ENCODE results near the gene MDH2. TPM values are rescaled to one million over a fixed set of nuclear protein-coding genes. Genes with fewer than 3 reads are reported as not detected.
"Not testable (repeated sequence)": the region's sequence is repeated elsewhere in the genome, so short reads cannot be mapped to it uniquely, and the experiment has no call there.

Gene MDH2
- total and polyA plus RNA-seq, 4 donors = 33.6 to 275 (median 163) TPM

DNA sequence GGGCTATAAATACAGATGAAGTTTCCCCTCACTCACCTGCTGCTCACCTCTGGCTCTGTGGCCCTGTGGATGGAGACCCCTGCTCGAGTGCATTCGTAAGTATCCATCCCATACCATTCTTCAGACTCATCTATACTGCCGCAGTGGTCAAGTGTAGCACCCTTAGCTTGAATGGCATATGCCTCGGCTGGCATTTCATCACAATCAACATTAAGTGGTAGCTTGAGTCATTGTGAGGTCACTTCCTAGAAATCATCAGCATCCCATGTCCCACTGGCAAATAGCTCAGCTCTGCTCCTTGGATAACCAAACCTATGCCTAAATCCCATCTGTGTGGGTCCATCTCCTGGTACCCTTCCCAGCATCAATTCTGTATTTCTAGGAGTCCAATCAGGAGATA lies 38.2 kb downstream of the MDH2 start:
- TF ChIP-seq, protein P1, sequence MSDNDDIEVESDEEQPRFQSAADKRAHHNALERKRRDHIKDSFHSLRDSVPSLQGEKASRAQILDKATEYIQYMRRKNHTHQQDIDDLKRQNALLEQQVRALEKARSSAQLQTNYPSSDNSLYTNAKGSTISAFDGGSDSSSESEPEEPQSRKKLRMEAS (IDR thresholded peaks at IDR 0.05) = no peak
- TF ChIP-seq RAD21 (IDR thresholded peaks at IDR 0.05) (no peak), GABPA (IDR thresholded peaks at IDR 0.05 in 1 of 2, conservative IDR thresholded peaks at IDR 0.05 in 1 of 2) (no peak), YY1 (IDR thresholded peaks at IDR 0.05) (no peak), JUND (IDR thresholded peaks at IDR 0.05) (no peak), SP1 (IDR thresholded peaks at IDR 0.05) (no peak), RXRA (IDR thresholded peaks at IDR 0.05) (no peak)
- Histone ChIP-seq H3K4me3 (ENCODE audit: low read depth in 1 of 3, low read length in 3 of 3) (no peak overlapping the region), H3K27ac (ENCODE audit: low read depth in 1 of 2, low read length in 2 of 2) (no peak overlapping the region), H3K4me1 (ENCODE audit: control insufficient read depth in 4 of 4, insufficient read depth in 4 of 4, low read length in 3 of 4) (peaks cover 0 to 2% (median under 1%) of the 10 kb centered on the region in 4 donors), H3K36me3 (ENCODE audit: control insufficient read depth in 4 of 4, insufficient read depth in 3 of 4, low read depth in 1 of 4, low read length in 3 of 4) (peaks cover 0 to 16% (median 10%) of the 10 kb centered on the region in 4 donors), H3K9me3 (ENCODE audit: control insufficient read depth in 4 of 4, low read length in 3 of 4) (no peaks in the 10 kb centered on the region), H3K9ac (ENCODE audit: low read depth in 1 of 2, low read length in 2 of 2) (no peak overlapping the region), H3K27me3 (ENCODE audit: control insufficient read depth in 4 of 4, insufficient read depth in 4 of 4, low read length in 3 of 4) (no peaks in the 10 kb centered on the region)
- no peak for DNase-seq (ENCODE audit: low spot score)
- 96% methylated on average over 4 of the region's 4 CpGs for WGBS

DNA sequence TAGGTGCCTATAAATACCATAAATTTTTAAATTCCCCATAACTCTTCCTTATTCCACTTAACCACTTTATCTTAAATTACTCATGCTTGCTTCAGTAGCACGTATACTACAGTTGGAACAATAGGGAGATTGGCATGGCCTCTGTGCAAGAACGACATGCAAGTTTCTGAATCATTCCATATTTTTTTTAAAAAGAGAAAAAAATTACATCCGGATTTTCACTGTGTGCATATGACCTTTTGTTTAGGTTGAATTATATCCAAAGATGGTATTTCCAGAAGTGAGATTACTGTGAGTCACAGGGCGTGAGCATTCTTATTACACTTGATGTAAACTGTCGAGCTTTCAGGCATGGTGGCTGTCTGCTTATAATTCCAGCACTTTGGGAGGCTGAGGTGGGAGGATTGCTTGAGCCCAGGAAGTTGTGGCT lies 39.5 kb downstream of the MDH2 start:
- 65% methylated on average over 5 of the region's 5 CpGs for WGBS
- not testable (repeated sequence) for H3K27ac ChIP-seq (ENCODE audit: low read depth in 1 of 2, low read length in 2 of 2); H3K4me1 ChIP-seq (ENCODE audit: control insufficient read depth in 4 of 4, insufficient read depth in 4 of 4, low read length in 3 of 4); DNase-seq (ENCODE audit: low spot score); H3K9me3 ChIP-seq (ENCODE audit: control insufficient read depth in 4 of 4, low read length in 3 of 4); H3K9ac ChIP-seq (ENCODE audit: low read depth in 1 of 2, low read length in 2 of 2); H3K27me3 ChIP-seq (ENCODE audit: control insufficient read depth in 4 of 4, insufficient read depth in 4 of 4, low read length in 3 of 4); H3K4me3 ChIP-seq (ENCODE audit: low read depth in 1 of 3, low read length in 3 of 3)
- peaks cover 0 to 26% (median 14%) of the 10 kb centered on the region in 4 donors for H3K36me3 ChIP-seq (ENCODE audit: control insufficient read depth in 4 of 4, insufficient read depth in 3 of 4, low read depth in 1 of 4, low read length in 3 of 4)

DNA sequence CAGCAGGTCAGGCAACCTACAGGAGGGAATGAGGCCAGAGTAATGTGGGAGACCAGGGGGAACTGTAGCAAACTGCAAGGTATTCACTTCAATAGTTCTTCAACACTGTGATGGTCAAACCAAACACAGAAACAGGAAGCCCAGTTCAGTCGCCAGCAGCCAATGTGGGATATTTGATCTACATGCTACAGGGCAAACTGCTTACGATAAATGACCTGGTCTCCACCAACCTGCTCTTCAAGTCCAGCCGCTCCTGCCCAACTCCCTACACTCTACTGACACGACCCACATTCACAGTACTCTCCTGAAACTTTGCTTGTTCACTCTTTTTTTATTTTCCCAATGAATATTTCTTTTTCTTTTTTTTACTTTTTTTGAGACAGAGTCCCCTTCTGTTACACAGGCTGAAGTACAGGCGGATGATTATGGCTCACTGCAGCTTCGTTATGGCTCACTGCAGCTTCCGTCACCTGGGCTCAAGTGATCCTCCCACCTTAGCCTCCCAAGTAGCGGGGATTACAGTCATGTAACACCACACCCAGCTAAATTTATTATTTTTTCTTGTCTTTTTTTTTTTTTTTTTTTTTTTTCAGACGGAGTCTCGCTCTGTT lies 42.1 kb downstream of the MDH2 start:
- peaks cover 0 to 1% (median 0%) of the 10 kb centered on the region in 4 donors for H3K4me1 ChIP-seq (ENCODE audit: control insufficient read depth in 4 of 4, insufficient read depth in 4 of 4, low read length in 3 of 4)
- 90% methylated on average over 10 of the region's 10 CpGs for WGBS
- no peak overlapping the region for H3K9ac ChIP-seq (ENCODE audit: low read depth in 1 of 2, low read length in 2 of 2)
- no peaks in the 10 kb centered on the region for H3K9me3 ChIP-seq (ENCODE audit: control insufficient read depth in 4 of 4, low read length in 3 of 4)
- no peaks in the 10 kb centered on the region for H3K27me3 ChIP-seq (ENCODE audit: control insufficient read depth in 4 of 4, insufficient read depth in 4 of 4, low read length in 3 of 4)
- TF ChIP-seq HNF4A (conservative IDR thresholded peaks at IDR 0.05) (no peak), NR2F2 (IDR thresholded peaks at IDR 0.05) (no peak), FOXA2 (IDR thresholded peaks at IDR 0.05) (no peak), JUND (IDR thresholded peaks at IDR 0.05) (no peak), RAD21 (IDR thresholded peaks at IDR 0.05) (no peak), RXRA (IDR thresholded peaks at IDR 0.05) (no peak), SP1 (IDR thresholded peaks at IDR 0.05) (no peak), YY1 (IDR thresholded peaks at IDR 0.05) (no peak), HNF4G (IDR thresholded peaks at IDR 0.05) (no peak), ATF3 (IDR thresholded peaks at IDR 0.05) (no peak), ZBTB33 (IDR thresholded peaks at IDR 0.05) (no peak), FOXA1 (IDR thresholded peaks at IDR 0.05) (no peak), GABPA (IDR thresholded peaks at IDR 0.05 in 1 of 2, conservative IDR thresholded peaks at IDR 0.05 in 1 of 2) (no peak)
- TF ChIP-seq, protein P2, sequence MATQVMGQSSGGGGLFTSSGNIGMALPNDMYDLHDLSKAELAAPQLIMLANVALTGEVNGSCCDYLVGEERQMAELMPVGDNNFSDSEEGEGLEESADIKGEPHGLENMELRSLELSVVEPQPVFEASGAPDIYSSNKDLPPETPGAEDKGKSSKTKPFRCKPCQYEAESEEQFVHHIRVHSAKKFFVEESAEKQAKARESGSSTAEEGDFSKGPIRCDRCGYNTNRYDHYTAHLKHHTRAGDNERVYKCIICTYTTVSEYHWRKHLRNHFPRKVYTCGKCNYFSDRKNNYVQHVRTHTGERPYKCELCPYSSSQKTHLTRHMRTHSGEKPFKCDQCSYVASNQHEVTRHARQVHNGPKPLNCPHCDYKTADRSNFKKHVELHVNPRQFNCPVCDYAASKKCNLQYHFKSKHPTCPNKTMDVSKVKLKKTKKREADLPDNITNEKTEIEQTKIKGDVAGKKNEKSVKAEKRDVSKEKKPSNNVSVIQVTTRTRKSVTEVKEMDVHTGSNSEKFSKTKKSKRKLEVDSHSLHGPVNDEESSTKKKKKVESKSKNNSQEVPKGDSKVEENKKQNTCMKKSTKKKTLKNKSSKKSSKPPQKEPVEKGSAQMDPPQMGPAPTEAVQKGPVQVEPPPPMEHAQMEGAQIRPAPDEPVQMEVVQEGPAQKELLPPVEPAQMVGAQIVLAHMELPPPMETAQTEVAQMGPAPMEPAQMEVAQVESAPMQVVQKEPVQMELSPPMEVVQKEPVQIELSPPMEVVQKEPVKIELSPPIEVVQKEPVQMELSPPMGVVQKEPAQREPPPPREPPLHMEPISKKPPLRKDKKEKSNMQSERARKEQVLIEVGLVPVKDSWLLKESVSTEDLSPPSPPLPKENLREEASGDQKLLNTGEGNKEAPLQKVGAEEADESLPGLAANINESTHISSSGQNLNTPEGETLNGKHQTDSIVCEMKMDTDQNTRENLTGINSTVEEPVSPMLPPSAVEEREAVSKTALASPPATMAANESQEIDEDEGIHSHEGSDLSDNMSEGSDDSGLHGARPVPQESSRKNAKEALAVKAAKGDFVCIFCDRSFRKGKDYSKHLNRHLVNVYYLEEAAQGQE (IDR thresholded peaks at IDR 0.05) = no peak
- H3K36me3 ChIP-seq (ENCODE audit: control insufficient read depth in 4 of 4, insufficient read depth in 3 of 4, low read depth in 1 of 4, low read length in 3 of 4) = peaks cover 0 to 29% (median 16%) of the 10 kb centered on the region in 4 donors
- no peak overlapping the region for H3K27ac ChIP-seq (ENCODE audit: low read depth in 1 of 2, low read length in 2 of 2)
- H3K4me3 ChIP-seq (ENCODE audit: low read depth in 1 of 3, low read length in 3 of 3) = no peak overlapping the region
- no peak for DNase-seq (ENCODE audit: low spot score)

Data from liver (tissue), 9 donors.